SK-N-SH treated with all-trans-retinoic acid at 6 μM for 48 hours (cell line): Measurements from ENCODE around the gene NIPBL.
"Not testable (repeated sequence)": the region's sequence is repeated elsewhere in the genome, so short reads cannot be mapped to it uniquely, and the experiment has no call there.

Experiments used
- ATAC-seq: fragments of 200-7000 bp; cut with Tn5 transposase; 3 replicates; pipeline ENCODE4 v1.9.1; 2020; ENCODE audit warnings: mild to moderate bottlenecking, moderate library complexity
- BACH2 ChIP-seq: fragments of 250-450 bp; sonication (Bioruptor Pico); IDR thresholded peaks from 2 replicates; pipeline ENCODE4 v1.9.0; 2021; ENCODE audit warnings: mild to moderate bottlenecking, borderline replicate concordance
- CSDC2 ChIP-seq: fragments of 250-450 bp; sonication (Bioruptor Pico); IDR thresholded peaks from 2 replicates; pipeline ENCODE4 v1.5.0; 2020; ENCODE audit warnings: mild to moderate bottlenecking, moderate library complexity
- ESRRG ChIP-seq: fragments of 250-450 bp; sonication (Bioruptor Pico); IDR thresholded peaks from 2 replicates; pipeline ENCODE4 v1.6.1; 2021; ENCODE audit warnings: mild to moderate bottlenecking
- ISL1 ChIP-seq: fragments of 250-450 bp; sonication (Bioruptor Pico); IDR thresholded peaks from 2 replicates; pipeline ENCODE4 v2.1.2; 2022; ENCODE audit warnings: mild to moderate bottlenecking, moderate library complexity
- OSR1 ChIP-seq: fragments of 250-450 bp; sonication (Bioruptor Pico); IDR thresholded peaks from 2 replicates; pipeline ENCODE4 v1.8.0; 2022; ENCODE audit warnings: moderate library complexity, mild to moderate bottlenecking, inconsistent platforms
- PATZ1 ChIP-seq: fragments of 250-450 bp; sonication (Bioruptor Pico); IDR thresholded peaks from 2 replicates; pipeline ENCODE4 v1.8.0; 2020; ENCODE audit warnings: mild to moderate bottlenecking, moderate library complexity, borderline replicate concordance
- POU6F1 ChIP-seq: fragments of 250-450 bp; sonication (Bioruptor Pico); IDR thresholded peaks from 2 replicates; pipeline ENCODE4 v1.8.0; 2021; ENCODE audit warnings: low read depth, mild to moderate bottlenecking, moderate library complexity, borderline replicate concordance
- PPARA ChIP-seq: fragments of 250-450 bp; sonication (Bioruptor Pico); IDR thresholded peaks from 2 replicates; pipeline ENCODE4 v1.5.0; 2020; ENCODE audit warnings: mild to moderate bottlenecking, borderline replicate concordance
- SNAI2 ChIP-seq: fragments of 250-450 bp; sonication (Bioruptor Pico); IDR thresholded peaks from 2 replicates; pipeline ENCODE4 v1.5.0; 2020; ENCODE audit warnings: mild to moderate bottlenecking, moderate library complexity
- TCF4 ChIP-seq: fragments of 250-450 bp; sonication (Bioruptor Pico); IDR thresholded peaks from 2 replicates; pipeline ENCODE4 v1.8.0; 2021; ENCODE audit warnings: mild to moderate bottlenecking, moderate library complexity, borderline replicate concordance
- TOX ChIP-seq: fragments of 250-450 bp; sonication (Bioruptor Pico); IDR thresholded peaks from 2 replicates; pipeline ENCODE4 v1.8.0; 2021; ENCODE audit warnings: mild to moderate bottlenecking, moderate library complexity, borderline replicate concordance
- TSHZ2 ChIP-seq: fragments of 250-450 bp; sonication (Bioruptor Pico); IDR thresholded peaks from 2 replicates; pipeline ENCODE4 v1.5.0; 2020; ENCODE audit warnings: mild to moderate bottlenecking, moderate library complexity
- ZC3H10 ChIP-seq: fragments of 250-450 bp; sonication (Bioruptor Pico); IDR thresholded peaks from 2 replicates; pipeline ENCODE4 v1.5.1; 2021; ENCODE audit warnings: mild to moderate bottlenecking, moderate library complexity
- ZFP3 ChIP-seq: fragments of 250-450 bp; sonication (Bioruptor Pico); IDR thresholded peaks from 2 replicates; pipeline ENCODE4 v1.5.0; 2020; ENCODE audit warnings: mild to moderate bottlenecking, moderate library complexity
- ZFP30 ChIP-seq: fragments of 450-650 bp; formaldehyde crosslinking; IDR thresholded peaks from 2 replicates; pipeline ENCODE4 v1.5.0; 2022; ENCODE audit warnings: mild to moderate bottlenecking, moderate library complexity
- ZNF565 ChIP-seq: fragments of 450-650 bp; formaldehyde crosslinking; conservative IDR thresholded peaks from 2 replicates; pipeline ENCODE4 v1.5.0; 2020; ENCODE audit warnings: low read depth, mild to moderate bottlenecking, moderate library complexity
- ZNF8 ChIP-seq: fragments of 450-650 bp; formaldehyde crosslinking; IDR thresholded peaks from 2 replicates; pipeline ENCODE4 v1.5.0; 2020; ENCODE audit warnings: mild to moderate bottlenecking, moderate library complexity
- TF ChIP-seq, protein P1 (sequence below): fragments of 250-450 bp; sonication (Bioruptor Pico); IDR thresholded peaks from 2 replicates; pipeline ENCODE4 v1.5.1; 2021; ENCODE audit warnings: mild to moderate bottlenecking, moderate library complexity
- TF ChIP-seq, protein P2 (sequence below): fragments of 250-450 bp; sonication (Bioruptor Pico); IDR thresholded peaks from 2 replicates; pipeline ENCODE4 v1.5.1; 2020; ENCODE audit warnings: low read depth, mild to moderate bottlenecking, moderate library complexity

Gene NIPBL

DNA sequence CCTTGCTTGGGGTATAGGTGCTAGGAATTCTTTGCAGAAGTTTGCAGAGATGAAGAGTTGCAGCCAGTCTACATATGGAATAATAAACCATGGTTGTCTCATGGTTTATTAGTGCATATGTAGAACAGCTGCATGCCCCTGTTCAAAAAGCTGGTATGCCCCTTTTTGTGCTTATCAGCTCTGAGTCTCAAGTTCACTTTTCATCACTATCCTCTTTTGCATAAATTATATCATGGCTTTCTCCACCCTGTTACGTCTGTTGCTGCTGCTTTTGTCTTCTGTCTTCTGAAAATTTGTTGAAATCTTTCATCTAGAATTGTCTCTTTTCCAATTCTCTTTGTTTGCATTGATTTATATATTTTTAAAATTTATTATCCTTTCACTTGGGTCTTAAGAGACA is 200.6 kb downstream of the NIPBL start:
- ATAC-seq = no peak
- no peak for TF ChIP-seq CSDC2 (CRISPR knock-in tag)
- no peak for TF ChIP-seq PPARA (CRISPR knock-in tag)
- TF ChIP-seq ZC3H10 (CRISPR knock-in tag) = no peak
- no peak for TF ChIP-seq ZNF8
- no peak for TF ChIP-seq TCF4 (CRISPR knock-in tag)
- TF ChIP-seq ZFP3 = no peak
- TF ChIP-seq OSR1 (CRISPR knock-in tag) = no peak
- no peak for TF ChIP-seq ZNF565

DNA sequence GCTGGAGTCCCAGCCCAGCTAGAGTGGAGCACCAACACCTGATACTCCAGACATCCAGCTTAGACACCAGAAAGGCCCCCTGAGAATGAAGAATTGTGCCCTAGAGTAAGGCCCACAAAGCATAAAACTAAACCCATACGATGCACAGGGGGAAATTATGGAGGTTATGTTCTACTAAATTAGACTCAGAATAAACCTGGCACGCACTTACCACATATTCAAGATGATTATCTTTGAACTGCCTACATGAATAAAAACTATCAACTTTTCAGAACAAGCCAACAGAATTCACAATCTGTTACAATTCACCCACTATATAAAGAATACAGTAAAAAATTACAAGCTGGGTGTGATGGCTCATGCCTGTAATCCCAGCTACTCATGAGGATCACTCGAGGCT is 204.1 kb downstream of the NIPBL start:
- ATAC-seq = no peak
- TF ChIP-seq CSDC2 (CRISPR knock-in tag) (no peak), PATZ1 (CRISPR knock-in tag) (no peak), ISL1 (no peak)
- TF ChIP-seq, protein P1, sequence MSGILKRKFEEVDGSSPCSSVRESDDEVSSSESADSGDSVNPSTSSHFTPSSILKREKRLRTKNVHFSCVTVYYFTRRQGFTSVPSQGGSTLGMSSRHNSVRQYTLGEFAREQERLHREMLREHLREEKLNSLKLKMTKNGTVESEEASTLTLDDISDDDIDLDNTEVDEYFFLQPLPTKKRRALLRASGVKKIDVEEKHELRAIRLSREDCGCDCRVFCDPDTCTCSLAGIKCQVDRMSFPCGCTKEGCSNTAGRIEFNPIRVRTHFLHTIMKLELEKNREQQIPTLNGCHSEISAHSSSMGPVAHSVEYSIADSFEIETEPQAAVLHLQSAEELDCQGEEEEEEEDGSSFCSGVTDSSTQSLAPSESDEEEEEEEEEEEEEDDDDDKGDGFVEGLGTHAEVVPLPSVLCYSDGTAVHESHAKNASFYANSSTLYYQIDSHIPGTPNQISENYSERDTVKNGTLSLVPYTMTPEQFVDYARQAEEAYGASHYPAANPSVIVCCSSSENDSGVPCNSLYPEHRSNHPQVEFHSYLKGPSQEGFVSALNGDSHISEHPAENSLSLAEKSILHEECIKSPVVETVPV (CRISPR knock-in tag) = no peak

DNA sequence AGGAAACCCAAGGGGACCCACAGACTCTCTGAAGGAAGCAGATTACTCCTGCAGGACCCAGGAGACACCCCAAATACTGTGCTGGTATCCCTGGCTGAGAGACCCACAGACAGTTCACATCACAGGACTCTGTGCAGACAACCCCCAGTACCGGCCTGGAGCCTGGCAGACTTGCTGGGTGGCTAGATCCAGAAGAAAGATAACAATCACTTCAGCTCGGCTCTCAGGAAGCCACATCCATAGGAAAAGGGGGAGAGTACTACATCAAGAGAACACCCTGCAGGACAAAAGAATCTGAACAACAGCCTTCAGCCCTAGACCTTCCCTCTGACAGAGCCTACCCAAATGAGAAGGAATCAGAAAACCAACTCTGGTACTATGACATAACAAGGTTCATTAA is 206.4 kb downstream of the NIPBL start:
- ATAC-seq = not testable (repeated sequence)

DNA sequence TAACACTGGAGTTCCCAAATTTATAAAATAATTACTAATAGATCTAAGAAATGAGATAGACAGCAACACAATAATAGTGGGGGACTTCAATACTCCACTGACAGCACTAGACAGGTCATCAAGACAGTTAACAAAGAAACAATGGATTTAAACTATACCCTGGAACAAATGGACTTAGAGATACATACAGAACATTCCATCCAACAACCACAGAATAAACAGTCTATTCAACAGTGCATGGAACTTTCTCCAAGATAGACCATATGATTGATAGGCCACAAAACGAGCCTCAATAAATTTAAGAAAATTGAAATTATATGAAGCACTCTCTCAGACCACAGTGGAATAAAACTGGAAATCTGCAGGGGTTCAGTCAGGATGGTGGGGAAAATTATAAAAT is 209.5 kb downstream of the NIPBL start:
- not testable (repeated sequence) for ATAC-seq

- TF ChIP-seq ZFP3 (no peak), BACH2 (CRISPR knock-in tag) (no peak), CSDC2 (CRISPR knock-in tag) (no peak), ZFP30 (no peak), POU6F1 (CRISPR knock-in tag) (no peak), TSHZ2 (CRISPR knock-in tag) (no peak), PPARA (CRISPR knock-in tag) (no peak), SNAI2 (CRISPR knock-in tag) (no peak), TCF4 (CRISPR knock-in tag) (no peak), TOX (CRISPR knock-in tag) (no peak), ESRRG (CRISPR knock-in tag) (no peak), ZC3H10 (CRISPR knock-in tag) (no peak), ZNF8 (no peak)
- TF ChIP-seq, protein P2, sequence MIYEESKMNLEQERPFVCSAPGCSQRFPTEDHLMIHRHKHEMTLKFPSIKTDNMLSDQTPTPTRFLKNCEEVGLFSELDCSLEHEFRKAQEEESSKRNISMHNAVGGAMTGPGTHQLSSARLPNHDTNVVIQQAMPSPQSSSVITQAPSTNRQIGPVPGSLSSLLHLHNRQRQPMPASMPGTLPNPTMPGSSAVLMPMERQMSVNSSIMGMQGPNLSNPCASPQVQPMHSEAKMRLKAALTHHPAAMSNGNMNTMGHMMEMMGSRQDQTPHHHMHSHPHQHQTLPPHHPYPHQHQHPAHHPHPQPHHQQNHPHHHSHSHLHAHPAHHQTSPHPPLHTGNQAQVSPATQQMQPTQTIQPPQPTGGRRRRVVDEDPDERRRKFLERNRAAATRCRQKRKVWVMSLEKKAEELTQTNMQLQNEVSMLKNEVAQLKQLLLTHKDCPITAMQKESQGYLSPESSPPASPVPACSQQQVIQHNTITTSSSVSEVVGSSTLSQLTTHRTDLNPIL (CRISPR knock-in tag) = no peak
- no peak for ATAC-seq
Measured at GRCh38 chr5:37086466-37087173, 210.1 kb downstream of the NIPBL start.
